GM12878 (cell line): ENCODE results near the gene NOD1. TPM values are rescaled to one million over a fixed set of nuclear protein-coding genes. Genes with fewer than 3 reads are reported as not detected.
"Not testable (repeated sequence)": the region's sequence is repeated elsewhere in the genome, so short reads cannot be mapped to it uniquely, and the experiment has no call there.

ENCODE experiments used
- ATAC-seq: fragments of 200-7000 bp; cut with Tn5 transposase; 3 replicates; pipeline ENCODE4 v1.9.1; 2020; ENCODE audit warnings: mild to moderate bottlenecking, moderate library complexity
- BruUV-seq: library from RNA; stranded (reverse); fragments of 400-500 nt; replicated peaks from 2 replicates; lab custom pipeline; 2021; lab: Mats Ljungman, UMichigan
- CTCF ChIA-PET: fragments of 300-600 bp; sonication (Branson Sonifier 250); formaldehyde crosslinking; extraction: SDS; loops from one replicate; lab custom pipeline; 2021; ENCODE audit warnings: inconsistent platforms; lab: Yijun Ruan, JAX
- POLR2A ChIA-PET: fragments of 350-600 bp; formaldehyde crosslinking; extraction: SDS; loops from one replicate; lab custom pipeline; 2021; ENCODE audit warnings: inconsistent platforms; lab: Charles Lee
- RAD21 ChIA-PET: fragments of 300-600 bp; sonication (Branson Sonifier 250); formaldehyde crosslinking; loops from one replicate; lab custom pipeline; 2023; ENCODE audit warnings: antibody characterized with exemption; ENCODE audit not compliant: unreplicated experiment; lab: Charles Lee
- SMC1A ChIA-PET: fragments of 300-600 bp; sonication (Branson Sonifier 250); formaldehyde crosslinking; loops from one replicate; lab custom pipeline; 2023; ENCODE audit not compliant: unreplicated experiment, uncharacterized antibody; lab: Charles Lee
- DNase-seq: peaks from one replicate; pipeline ENCODE4 v3.0.0-alpha.2; 2011; ENCODE audit warnings: low read depth, low spot score
- FAIRE-seq: peaks from 3 replicates; lab custom pipeline; 2011; peaks lifted over from hg19 to GRCh38; lab: Jason Lieb, UNC
- H2AFZ ChIP-seq: 2 replicates; pipeline ENCODE4 v1.6.0; 2011; ENCODE audit warnings: low read depth, low read length, control low read depth; ENCODE audit not compliant: control insufficient read depth
- H3K27ac ChIP-seq: 2 replicates; pipeline ENCODE4 v1.5.1; 2011; ENCODE audit warnings: control low read depth; ENCODE audit not compliant: control insufficient read depth, insufficient read depth
- H3K27me3 ChIP-seq, 2 experiments: replicated peaks in 1 of 2; 2 replicates each; pipeline versions ENCODE4 v1.6.0 to v1.6.1; 2011; ENCODE audit warnings: low read length in 1 of 2; ENCODE audit not compliant: control insufficient read depth in 2 of 2, insufficient read depth in 2 of 2
- H3K36me3 ChIP-seq, 2 experiments: 2 replicates each; pipeline ENCODE4 v1.5.1; 2011; ENCODE audit warnings: low read length in 1 of 2; ENCODE audit not compliant: control insufficient read depth in 2 of 2, insufficient read depth in 2 of 2
- H3K4me1 ChIP-seq: 2 replicates; pipeline ENCODE4 v1.6.1; 2011; ENCODE audit warnings: mild to moderate bottlenecking, low read length, moderate library complexity, mixed read lengths; ENCODE audit not compliant: control insufficient read depth, insufficient read depth
- H3K4me2 ChIP-seq: 2 replicates; pipeline ENCODE4 v1.6.0; 2011; ENCODE audit warnings: control low read depth; ENCODE audit not compliant: control insufficient read depth, insufficient read depth
- H3K4me3 ChIP-seq: fragments of 200-600 bp; sonication (generic); 2 replicates; pipeline ENCODE4 v1.5.1; 2016
- H3K79me2 ChIP-seq: 2 replicates; pipeline ENCODE4 v1.6.0; 2011; ENCODE audit warnings: low read length; ENCODE audit not compliant: control insufficient read depth, insufficient read depth
- H3K9ac ChIP-seq: 2 replicates; pipeline ENCODE4 v1.8.0; 2011; ENCODE audit warnings: low read length, control low read depth, mixed read lengths; ENCODE audit not compliant: control insufficient read depth, insufficient read depth
- H3K9me3 ChIP-seq: replicated peaks from 3 replicates; pipeline ENCODE4 v1.5.1; 2011; ENCODE audit warnings: mild to moderate bottlenecking, low read length; ENCODE audit not compliant: control insufficient read depth, insufficient read depth
- H4K20me1 ChIP-seq: 2 replicates; pipeline ENCODE4 v1.6.0; 2011; ENCODE audit not compliant: control insufficient read depth, insufficient read depth
- LARP7 ChIP-seq: fragments of 450-650 bp; IDR thresholded peaks from 2 replicates; pipeline ENCODE4 v1.6.1; 2017; ENCODE audit warnings: mild to moderate bottlenecking
- NR2F1 ChIP-seq: fragments of 450-650 bp; conservative IDR thresholded peaks from 2 replicates; pipeline ENCODE4 v1.6.1; 2017; ENCODE audit warnings: mild to moderate bottlenecking
- RAD21 ChIP-seq: IDR thresholded peaks from 2 replicates; pipeline ENCODE4 v1.6.1; 2011; ENCODE audit warnings: mild to moderate bottlenecking, low read depth, low read length, moderate library complexity; ENCODE audit not compliant: insufficient read depth
- SMC3 ChIP-seq: IDR thresholded peaks from 2 replicates; pipeline ENCODE4 v1.6.1; 2011; ENCODE audit warnings: low read length, improper control_type of control experiment, borderline replicate concordance
- TCF12 ChIP-seq: IDR thresholded peaks from 2 replicates; pipeline ENCODE4 v1.6.1; 2011; ENCODE audit warnings: low read depth, mild to moderate bottlenecking, low read length
- YY1 ChIP-seq: IDR thresholded peaks from 2 replicates; pipeline ENCODE4 v1.6.1; 2011; ENCODE audit warnings: low read depth, mild to moderate bottlenecking, low read length
- WGBS: methylation state at CpG from one replicate; pipeline ENCODE4 v1.1.6; 2016; ENCODE audit warnings: low lambda C conversion rate; ENCODE audit not compliant: insufficient replicate concordance, insufficient coverage; ENCODE audit errors: missing lambda C conversion rate; 5-methylcytosine and 5-hydroxymethylcytosine counted together
- in situ Hi-C: fragments of 300-500 bp; cut with MboI; formaldehyde crosslinking; loops from 9 replicates; pipeline ENCODE4 v1.14.3; 2018; ENCODE audit warnings: mixed read lengths
- intact Hi-C: fragments of 100-400 bp; cut with micrococcal nuclease; formaldehyde crosslinking; loops from one replicate; pipeline ENCODE4 v1.14.2; 2022; ENCODE audit not compliant: unreplicated experiment
- polyA plus RNA-seq, 11 experiments: library from polyadenylated mRNA; depleted of rRNA in 4 of 11; unstranded in 6 of 11; stranded (reverse) in 5 of 11; fragments of >200 nt; fragmentation: Nextera tagmentation in 4 of 11; fragmentation: Illumina TruSeq in 1 of 11; extraction: Ambion mirVana in 4 of 11; extraction: Trizol in 1 of 11; gene quantifications; 1 replicate in 1 of 11; 2 replicates in 10 of 11; pipeline versions ENCODE4 v1.2.1 to v1.2.3, GENCODE V29; 2011 to 2016; ENCODE audit warnings: inconsistent platforms in 2 of 11, missing spikeins in 2 of 11, low read depth in 1 of 11
- total RNA-seq, 4 experiments: library from RNA; depleted of rRNA in 3 of 4; stranded (reverse); fragments of >200 nt in 3 of 4; fragmentation: Illumina TruSeq in 1 of 4; extraction: Trizol in 1 of 4; gene quantifications; 2 replicates each; pipeline versions ENCODE4 v1.2.1 to v1.2.3, GENCODE V29; 2013 to 2021
- TF ChIP-seq, protein P1 (sequence below), 3 experiments: IDR thresholded peaks in 2 of 3; conservative IDR thresholded peaks in 1 of 3; 2 replicates each; pipeline ENCODE4 v1.5.1; 2011; ENCODE audit warnings: low read depth in 3 of 3, low read length in 3 of 3, mild to moderate bottlenecking in 3 of 3, control low read depth in 2 of 3, moderate library complexity in 2 of 3, inconsistent platforms in 1 of 3, mixed read lengths in 1 of 3; ENCODE audit not compliant: control insufficient read depth in 2 of 3, insufficient read depth in 1 of 3; ENCODE audit errors: extremely low read depth in 1 of 3

The NOD1 gene
- total and polyA plus RNA-seq, 10 of the 15 experiments (the other 5 are each of a cell fraction or from before 2014, with no cell fraction given), result 1.8 to 14.6 (median 8.9) TPM

DNA sequence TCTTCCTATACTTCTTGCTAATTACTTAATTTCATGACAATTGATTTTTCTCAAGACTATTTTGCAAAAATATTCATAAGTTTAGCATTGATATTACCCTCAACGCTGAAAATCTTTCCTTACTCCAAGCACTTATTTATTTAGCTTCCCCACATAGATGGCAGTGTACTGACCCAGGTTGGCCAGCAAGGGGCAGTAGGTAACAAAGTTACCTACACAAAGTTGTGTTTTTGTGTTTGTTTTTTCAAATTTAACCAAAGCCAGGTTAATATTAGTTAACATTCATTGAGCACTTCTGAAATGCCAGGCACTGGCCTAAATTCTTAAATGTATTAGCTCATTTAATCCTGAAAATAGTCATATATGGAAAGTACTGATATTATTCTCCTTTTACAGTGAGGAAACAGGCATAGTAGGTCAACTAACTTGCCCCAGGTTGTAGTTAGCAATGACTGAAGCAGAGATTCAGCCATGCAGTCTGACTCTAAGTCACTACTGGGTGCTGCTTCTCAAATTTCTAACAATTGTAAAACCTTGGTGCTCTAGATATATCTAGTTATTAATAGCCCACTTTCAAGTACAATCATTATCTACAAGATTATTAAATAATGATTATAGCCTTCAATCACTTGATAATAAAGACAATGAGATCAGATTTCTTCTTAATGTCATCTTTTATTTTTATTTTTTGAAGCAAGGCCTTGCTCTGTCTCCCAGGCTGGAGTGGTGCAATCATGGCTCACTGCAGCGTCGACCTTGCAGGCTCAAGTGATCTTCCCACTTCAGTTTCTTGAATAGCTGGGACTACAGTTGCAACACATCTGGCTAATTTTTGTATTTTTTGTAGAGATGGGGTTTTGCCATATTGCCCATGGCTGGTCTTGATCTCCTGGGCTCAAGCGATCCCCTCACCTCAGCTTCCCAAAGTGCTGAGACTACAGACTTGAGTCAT lies 31.8 kb upstream of the NOD1 start:
- Histone ChIP-seq H3K9me3 (no peaks in the 10 kb centered on the region; the same call in 2 of the 3 replicates), H4K20me1 (no peaks in the 10 kb centered on the region), H3K9ac (no peak overlapping the region), H2AFZ (no peak overlapping the region), H3K27me3 (no peaks in the 10 kb centered on the region), H3K4me1 (no peaks in the 10 kb centered on the region), H3K4me3 (no peak overlapping the region), H3K79me2 (no peaks in the 10 kb centered on the region), H3K4me2 (no peak overlapping the region), H3K27ac (no peak overlapping the region), H3K36me3 (no peaks in the 10 kb centered on the region)
- intact Hi-C loops (loop anchor here (1.0 to 2.0 kb wide), 2 partner anchors 54 to 230 kb away; no protein-coding TSS in a partner anchor), in situ Hi-C loops (no loop called here)
- ChIA-PET RAD21 (interaction anchor here (1.0 to 4.1 kb wide), 3 partner anchors 22 to 53 kb away, joined by 5 to 34 read pairs (median 5); no protein-coding TSS in a partner anchor), POLR2A (no interaction called here), SMC1A (interaction anchor here (0.6 to 6.5 kb wide), 15 partner anchors 12 to 236 kb away, joined by 3 to 81 read pairs (median 5); no protein-coding TSS in a partner anchor), CTCF (interaction anchor here (0.7 to 8.7 kb wide), 33 partner anchors 10 to 624 kb away, joined by 3 to 108 read pairs (median 4); partner anchors contain the start of gene NOD1)
- FAIRE-seq (peak; percentile 61), ATAC-seq (peak; percentile 85), DNase-seq (no peak)
- TF ChIP-seq, protein P1, sequence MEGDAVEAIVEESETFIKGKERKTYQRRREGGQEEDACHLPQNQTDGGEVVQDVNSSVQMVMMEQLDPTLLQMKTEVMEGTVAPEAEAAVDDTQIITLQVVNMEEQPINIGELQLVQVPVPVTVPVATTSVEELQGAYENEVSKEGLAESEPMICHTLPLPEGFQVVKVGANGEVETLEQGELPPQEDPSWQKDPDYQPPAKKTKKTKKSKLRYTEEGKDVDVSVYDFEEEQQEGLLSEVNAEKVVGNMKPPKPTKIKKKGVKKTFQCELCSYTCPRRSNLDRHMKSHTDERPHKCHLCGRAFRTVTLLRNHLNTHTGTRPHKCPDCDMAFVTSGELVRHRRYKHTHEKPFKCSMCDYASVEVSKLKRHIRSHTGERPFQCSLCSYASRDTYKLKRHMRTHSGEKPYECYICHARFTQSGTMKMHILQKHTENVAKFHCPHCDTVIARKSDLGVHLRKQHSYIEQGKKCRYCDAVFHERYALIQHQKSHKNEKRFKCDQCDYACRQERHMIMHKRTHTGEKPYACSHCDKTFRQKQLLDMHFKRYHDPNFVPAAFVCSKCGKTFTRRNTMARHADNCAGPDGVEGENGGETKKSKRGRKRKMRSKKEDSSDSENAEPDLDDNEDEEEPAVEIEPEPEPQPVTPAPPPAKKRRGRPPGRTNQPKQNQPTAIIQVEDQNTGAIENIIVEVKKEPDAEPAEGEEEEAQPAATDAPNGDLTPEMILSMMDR (IDR thresholded peaks at IDR 0.05 in 2 of 3, conservative IDR thresholded peaks at IDR 0.05 in 1 of 3; ENCODE audit: control insufficient read depth in 2 of 3, extremely low read depth in 1 of 3, insufficient read depth in 1 of 3, low read depth in 3 of 3, low read length in 3 of 3), result peak; percentile 67 to 85 (median 82)
- TF ChIP-seq SMC3 (peak; percentile 70; the same call in 1 of the 2 replicates), YY1 (0 out of 2 replicates have a peak, but pooled peaks have one; percentile 29), LARP7 (no peak), RAD21 (peak; percentile 75), TCF12 (no peak), NR2F1 (no peak)
- WGBS, result 72% methylated on average over 4 of the region's 4 CpGs
- BruUV-seq, result no TSS peak

DNA sequence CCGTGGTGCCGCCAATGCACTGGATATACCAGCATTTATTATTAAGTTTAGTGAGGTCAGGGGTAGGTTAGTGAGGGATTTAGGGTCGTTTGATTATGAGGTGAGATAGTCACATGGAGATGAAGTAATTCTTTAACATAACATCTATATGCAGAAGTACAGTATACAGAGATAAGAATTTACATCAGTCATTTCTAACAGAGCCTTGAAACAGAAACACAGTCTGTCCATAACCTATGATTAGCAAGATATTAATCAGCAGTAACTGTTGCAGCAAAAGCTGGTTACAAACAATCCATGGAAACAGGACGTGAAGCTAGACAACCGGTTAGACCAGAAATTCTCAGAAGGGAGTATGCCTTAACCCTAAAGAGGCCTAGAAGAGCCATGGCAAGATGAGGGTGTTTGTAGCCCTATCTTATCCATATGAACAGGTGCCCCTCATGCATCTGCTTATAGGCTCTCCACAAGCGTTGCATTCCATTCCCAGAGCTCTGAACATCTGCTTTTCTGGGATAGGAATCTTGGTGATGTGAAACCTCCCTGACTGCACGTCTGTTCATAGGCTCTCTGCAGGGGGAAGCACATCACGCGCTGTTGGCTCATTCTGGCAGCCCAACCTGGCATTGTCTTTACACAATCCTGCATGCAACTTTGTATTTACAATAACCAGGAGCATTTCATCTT lies 30.7 kb upstream of the NOD1 start:
- H3K9me3 ChIP-seq, H3K4me1 ChIP-seq, H3K27ac ChIP-seq, BruUV-seq, H3K79me2 ChIP-seq, H3K27me3 ChIP-seq, DNase-seq, H2AFZ ChIP-seq, ATAC-seq, H3K9ac ChIP-seq, H3K4me2 ChIP-seq, in situ Hi-C loops, intact Hi-C loops, H3K4me3 ChIP-seq, POLR2A ChIA-PET, H4K20me1 ChIP-seq, H3K36me3 ChIP-seq, FAIRE-seq: not testable (repeated sequence)
- CTCF ChIA-PET, result interaction anchor here (0.7 to 8.7 kb wide), 15 partner anchors 9 to 247 kb away, joined by 3 to 108 read pairs (median 8); no protein-coding TSS in a partner anchor
- SMC1A ChIA-PET, result interaction anchor here (1.4 to 6.5 kb wide), 6 partner anchors 13 to 230 kb away, joined by 6 to 81 read pairs (median 9); no protein-coding TSS in a partner anchor
- WGBS, result 59% methylated on average over 9 of the region's 9 CpGs
- RAD21 ChIA-PET, result interaction anchor here (4.1 kb wide), 1 partner anchor 54 kb away, joined by 34 read pairs; no protein-coding TSS in a partner anchor
